ES-I3 (cell line): ENCODE data around the gene ST8SIA1.
A peak's percentile ranks its signal among the peaks of the same experiment; 100 is the strongest.

Source experiments
- H3K36me3 ChIP-seq: 2 replicates; pipeline ENCODE4 v1.6.1; 2013; ENCODE audit warnings: mild to moderate bottlenecking, low read length, control low read depth, moderate library complexity; ENCODE audit not compliant: insufficient read depth
- H3K4me1 ChIP-seq: 2 replicates; pipeline ENCODE4 v1.6.1; 2013; ENCODE audit warnings: mild to moderate bottlenecking, control low read depth, low read length; ENCODE audit not compliant: insufficient read depth
- H3K9ac ChIP-seq: 2 replicates; pipeline ENCODE4 v1.6.1; 2013; ENCODE audit warnings: low read depth, mild to moderate bottlenecking, low read length, moderate library complexity
- H3K9me3 ChIP-seq: 2 replicates; pipeline ENCODE4 v1.6.1; 2013; ENCODE audit warnings: mild to moderate bottlenecking, low read length, moderate library complexity; ENCODE audit not compliant: control insufficient read depth, insufficient read depth

The ST8SIA1 gene

DNA sequence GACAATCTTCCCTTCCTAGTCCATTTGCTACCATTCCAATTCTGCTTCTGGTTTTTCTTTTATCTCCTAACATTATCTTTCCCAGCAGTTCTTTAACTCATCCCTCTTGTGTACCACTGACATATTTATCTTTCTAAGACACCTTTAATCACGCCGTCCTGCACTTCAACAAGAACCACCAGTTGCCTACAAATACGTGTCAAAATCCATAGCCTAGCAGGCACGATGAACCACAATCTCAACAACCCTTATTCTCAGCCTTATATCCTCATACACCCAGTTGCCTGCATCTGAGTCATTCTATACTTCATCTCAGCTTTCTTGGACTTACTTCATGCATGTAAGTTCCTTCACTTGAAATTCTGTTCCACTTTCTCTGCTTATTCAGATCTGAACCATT is 16.4 kb upstream of the ST8SIA1 start:
- Histone ChIP-seq H3K36me3 (no peaks in the 10 kb centered on the region), H3K9ac (no peak overlapping the region), H3K9me3 (no peaks in the 10 kb centered on the region), H3K4me1 (no peaks in the 10 kb centered on the region)

DNA sequence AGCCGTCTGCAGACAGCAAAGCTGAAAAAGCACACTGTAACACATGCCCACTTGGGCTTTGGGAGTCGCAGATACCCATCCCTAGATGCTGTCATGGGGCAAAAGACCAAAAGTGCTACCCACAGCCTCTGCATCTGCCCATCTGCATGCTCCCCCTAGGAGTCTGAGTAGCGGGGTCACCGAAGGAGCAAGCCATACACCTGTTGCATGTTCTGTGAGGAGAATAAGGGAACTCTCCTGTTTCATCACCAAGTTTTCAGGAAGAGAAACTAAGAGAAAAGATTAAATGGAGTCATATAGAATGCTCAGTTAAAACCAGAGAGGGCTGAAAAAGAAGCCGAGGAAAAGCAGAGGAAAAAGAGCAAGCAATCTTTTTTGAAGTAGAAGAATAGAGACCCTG is 13.7 kb upstream of the ST8SIA1 start:
- no peak overlapping the region for H3K9ac ChIP-seq
- no peaks in the 10 kb centered on the region for H3K9me3 ChIP-seq
- H3K4me1 ChIP-seq: no peaks in the 10 kb centered on the region
- no peaks in the 10 kb centered on the region for H3K36me3 ChIP-seq

DNA sequence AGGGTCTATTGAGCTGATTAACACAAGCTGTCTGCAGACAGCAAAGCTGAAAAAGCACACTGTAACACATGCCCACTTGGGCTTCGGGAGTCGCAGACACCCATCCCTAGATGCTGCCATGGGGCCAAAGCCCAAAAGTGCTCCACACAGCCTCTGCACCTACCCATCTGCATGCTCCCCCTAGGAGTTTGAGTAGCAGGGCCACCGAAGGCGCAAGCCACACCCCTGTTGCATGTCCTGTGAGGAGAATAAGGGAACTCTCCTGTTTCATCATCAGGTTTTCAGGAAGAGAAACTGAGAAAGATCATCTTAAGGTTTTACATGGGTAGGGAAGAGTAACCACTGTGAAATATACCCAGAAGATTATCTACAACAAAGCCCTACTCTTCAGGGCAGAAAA is 5.6 kb upstream of the ST8SIA1 start:
- Histone ChIP-seq H3K9me3 (no peaks in the 10 kb centered on the region), H3K9ac (no peak overlapping the region), H3K4me1 (no peaks in the 10 kb centered on the region), H3K36me3 (no peaks in the 10 kb centered on the region)

DNA sequence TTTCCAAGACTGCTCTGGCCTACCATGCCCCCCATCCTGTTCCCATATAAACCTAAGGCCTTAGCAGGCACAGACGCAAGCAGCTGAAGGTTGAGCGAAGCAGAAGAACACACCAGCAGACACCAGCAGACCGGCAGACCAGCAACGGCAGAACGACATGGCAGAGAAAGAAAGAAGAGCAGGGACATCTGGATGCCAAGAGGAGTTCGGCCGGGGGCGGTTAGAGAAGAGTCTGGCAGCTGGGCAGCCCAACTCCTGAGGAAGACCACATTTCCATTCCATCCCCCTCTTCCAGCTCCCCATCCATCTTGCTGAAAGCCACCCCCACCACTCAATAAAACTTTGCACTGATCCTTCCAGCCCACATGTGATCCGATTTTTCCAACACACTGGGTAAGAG is 5.2 kb upstream of the ST8SIA1 start:
- no peaks in the 10 kb centered on the region for H3K36me3 ChIP-seq
- no peaks in the 10 kb centered on the region for H3K4me1 ChIP-seq
- H3K9ac ChIP-seq: no peak overlapping the region
- no peaks in the 10 kb centered on the region for H3K9me3 ChIP-seq

DNA sequence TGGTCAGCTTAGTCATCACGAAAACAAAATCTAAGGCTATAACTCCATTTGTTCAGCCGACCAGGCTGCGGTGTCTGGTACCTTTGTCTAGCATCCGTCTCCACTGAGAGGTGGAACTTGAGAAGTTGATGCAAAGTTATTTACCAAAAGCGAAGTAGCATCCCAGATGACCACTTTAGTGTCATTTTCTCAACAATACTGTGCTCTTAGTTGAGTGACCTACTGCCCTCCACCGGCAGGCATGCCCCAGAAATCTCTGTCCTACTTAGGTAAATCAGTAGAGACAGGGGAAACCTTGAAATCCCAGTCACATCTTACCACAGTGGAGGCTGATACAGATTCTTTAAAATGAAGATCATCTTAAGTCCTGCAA is 1.3 kb upstream of the ST8SIA1 start:
- Histone ChIP-seq H3K9ac (peak overlapping the region; percentile 64; the same call in 1 of the 2 replicates), H3K9me3 (no peaks in the 10 kb centered on the region), H3K4me1 (no peaks in the 10 kb centered on the region), H3K36me3 (no peaks in the 10 kb centered on the region)

DNA sequence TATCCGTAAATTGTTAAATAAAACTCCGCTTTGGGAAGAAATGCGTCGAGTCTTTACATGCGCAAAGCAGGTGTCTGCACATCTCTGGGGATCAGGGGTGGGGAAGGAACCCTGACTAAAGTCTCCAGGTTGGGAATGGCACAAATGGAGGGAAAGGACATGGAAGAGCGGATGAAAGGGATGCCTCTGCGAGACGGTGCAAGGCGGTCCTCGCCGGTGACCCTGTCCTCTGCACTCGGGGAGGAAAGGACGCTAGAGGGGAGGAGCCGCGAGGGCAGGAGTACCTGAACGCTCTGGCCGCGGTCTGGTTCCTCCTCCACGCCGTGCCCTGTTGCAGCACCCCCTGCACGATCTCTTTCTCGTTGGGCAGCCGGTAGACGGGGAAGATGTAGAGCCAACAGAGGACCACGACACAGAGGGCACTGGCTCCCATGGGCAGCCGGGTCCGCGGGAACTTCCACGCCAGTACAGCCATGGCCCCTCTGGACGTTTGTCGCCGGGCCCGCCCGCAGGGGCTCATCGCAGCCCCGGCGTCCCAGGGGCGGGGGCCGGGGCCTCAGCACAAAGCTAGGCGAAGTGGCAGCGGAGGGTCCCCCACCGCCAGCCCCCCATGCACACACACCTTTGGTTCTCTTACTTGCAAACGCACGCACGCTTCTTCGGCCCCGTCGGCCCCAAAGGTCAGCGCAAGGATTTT is 646 bp downstream of the ST8SIA1 start:
- H3K4me1 ChIP-seq: no peaks in the 10 kb centered on the region
- no peaks in the 10 kb centered on the region for H3K36me3 ChIP-seq
- H3K9me3 ChIP-seq: no peaks in the 10 kb centered on the region
- peak overlapping the region; percentile 64 for H3K9ac ChIP-seq

DNA sequence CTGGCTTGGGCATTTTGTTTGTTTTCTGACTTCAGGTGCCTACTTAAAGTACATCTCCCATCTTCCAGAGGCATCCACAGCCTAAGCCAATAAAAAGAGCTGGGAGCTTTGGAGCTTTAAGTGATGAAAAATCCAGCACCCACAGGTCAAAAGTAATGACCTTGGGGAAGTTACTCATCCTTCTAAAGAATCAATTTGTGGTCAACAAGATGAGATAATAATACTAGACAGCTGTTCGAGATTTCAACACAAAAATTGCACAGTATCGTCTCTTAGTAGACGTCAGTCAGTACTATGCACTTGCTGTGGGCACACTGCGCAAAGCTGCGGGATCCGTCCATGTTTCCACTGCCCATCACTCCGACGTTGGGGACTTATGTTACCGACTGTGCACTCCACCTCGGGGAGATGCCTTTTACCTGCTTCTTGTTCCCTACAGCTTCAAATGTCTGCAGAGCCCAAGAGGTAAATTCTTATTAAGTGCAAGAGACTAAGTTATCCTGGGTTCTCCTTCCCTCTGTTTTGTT is 1.3 kb downstream of the ST8SIA1 start:
- H3K36me3 ChIP-seq: no peaks in the 10 kb centered on the region
- H3K9ac ChIP-seq: peak overlapping the region; percentile 64
- H3K9me3 ChIP-seq: no peaks in the 10 kb centered on the region
- no peaks in the 10 kb centered on the region for H3K4me1 ChIP-seq

DNA sequence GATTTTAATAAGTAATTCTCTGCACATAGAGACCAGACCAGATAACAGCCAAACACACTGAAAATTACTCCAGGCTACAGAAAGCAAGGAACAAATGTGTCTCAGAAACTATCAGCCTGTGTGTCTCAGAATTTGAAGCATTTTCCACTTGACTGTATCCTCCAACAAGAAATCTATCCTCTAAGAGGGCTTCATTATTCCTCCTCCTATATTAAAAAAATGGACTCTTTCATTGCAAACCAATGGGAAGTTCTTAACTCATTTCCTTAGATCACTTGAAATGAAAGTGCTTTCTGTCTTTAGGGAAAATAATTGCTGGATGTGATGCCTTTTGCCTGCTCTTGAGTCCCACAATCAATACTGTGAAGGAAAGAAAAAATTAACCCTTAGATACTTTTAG is 2.3 kb downstream of the ST8SIA1 start:
- Histone ChIP-seq H3K36me3 (no peaks in the 10 kb centered on the region), H3K9me3 (no peaks in the 10 kb centered on the region), H3K9ac (no peak overlapping the region), H3K4me1 (no peaks in the 10 kb centered on the region)

DNA sequence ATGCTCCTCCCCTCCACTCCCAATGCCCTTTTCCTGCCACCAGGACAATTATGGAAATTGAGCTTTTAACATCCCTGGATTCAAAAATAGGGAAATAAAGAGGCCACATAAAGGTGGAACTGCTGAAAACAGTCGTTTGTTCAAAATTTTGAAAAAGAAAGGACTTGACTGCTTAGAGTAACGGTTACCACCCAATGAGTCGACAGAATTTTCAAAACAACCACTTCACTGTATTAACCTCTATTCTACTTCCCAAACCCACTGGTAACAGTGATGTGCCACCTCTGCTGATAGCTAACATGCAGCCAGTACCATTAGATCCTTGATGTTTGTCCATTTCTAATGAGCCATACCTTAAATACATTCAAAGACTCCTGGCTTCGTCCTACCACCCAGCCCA is 4.9 kb downstream of the ST8SIA1 start:
- Histone ChIP-seq H3K36me3 (no peaks in the 10 kb centered on the region), H3K4me1 (no peaks in the 10 kb centered on the region), H3K9ac (no peak overlapping the region), H3K9me3 (no peaks in the 10 kb centered on the region)

DNA sequence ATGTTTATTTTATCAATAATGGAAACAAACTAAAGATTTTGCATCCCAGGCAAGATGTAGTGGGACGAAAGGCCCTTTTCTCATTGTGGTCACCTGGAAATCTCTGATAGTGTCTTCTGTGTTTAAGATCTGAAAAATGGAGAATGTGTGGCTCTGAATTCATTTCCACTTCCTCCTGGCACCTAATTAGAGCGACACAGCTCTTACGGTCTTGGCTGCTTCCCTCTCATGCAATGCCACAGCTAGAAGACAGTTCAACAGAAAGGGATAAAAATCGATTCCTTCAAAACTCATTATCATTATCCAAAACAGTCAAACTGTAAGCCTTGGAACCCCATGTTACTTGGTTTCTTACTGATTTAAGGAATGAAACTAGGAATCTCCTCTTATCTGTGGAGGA is 9.3 kb downstream of the ST8SIA1 start:
- Histone ChIP-seq H3K9ac (no peak overlapping the region), H3K9me3 (no peaks in the 10 kb centered on the region), H3K36me3 (no peaks in the 10 kb centered on the region), H3K4me1 (peaks cover 9% of the 10 kb centered on the region)

DNA sequence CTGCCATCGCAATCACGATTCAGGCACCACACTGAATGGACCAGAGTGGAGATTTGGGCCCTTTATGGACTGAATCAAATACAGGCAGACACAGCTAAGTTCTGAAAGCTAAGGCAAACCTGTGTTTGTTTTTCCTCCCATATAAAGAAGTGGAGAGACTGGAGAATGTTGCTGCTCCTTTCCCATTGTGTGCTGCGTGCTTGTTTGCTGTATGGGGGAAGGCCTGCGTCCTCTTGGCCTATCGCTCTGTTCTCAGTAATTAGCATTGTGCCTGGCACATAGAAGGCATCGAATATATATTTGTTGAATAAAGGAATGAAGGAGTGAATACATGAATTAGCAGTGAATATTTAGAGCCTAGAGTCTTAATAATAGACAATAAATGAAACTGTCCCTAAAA is 12.4 kb downstream of the ST8SIA1 start:
- H3K36me3 ChIP-seq: no peaks in the 10 kb centered on the region
- H3K4me1 ChIP-seq: peaks cover 15% of the 10 kb centered on the region
- no peak overlapping the region for H3K9ac ChIP-seq
- no peaks in the 10 kb centered on the region for H3K9me3 ChIP-seq

DNA sequence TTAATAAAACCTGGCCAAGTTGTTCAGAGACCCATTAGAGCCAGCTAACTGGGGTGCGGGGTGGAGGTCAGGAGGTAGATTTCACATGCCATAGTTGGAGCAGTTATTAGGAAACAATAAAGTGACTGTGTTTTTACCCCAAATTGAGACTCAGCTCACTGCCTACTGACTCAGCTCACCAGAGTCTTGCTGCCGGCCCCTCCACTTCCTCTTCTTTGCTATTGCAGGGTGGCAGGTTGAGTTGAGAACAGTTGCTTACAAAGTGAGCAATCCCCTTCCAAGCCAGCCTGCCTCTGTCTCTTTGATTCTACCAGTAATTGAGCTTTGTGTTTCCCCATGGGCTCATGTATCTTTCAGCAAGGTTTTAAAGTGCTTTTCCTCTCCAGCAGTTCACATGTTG is 12.9 kb downstream of the ST8SIA1 start:
- Histone ChIP-seq H3K9me3 (no peaks in the 10 kb centered on the region), H3K4me1 (peaks cover 15% of the 10 kb centered on the region), H3K9ac (no peak overlapping the region; the same call in 1 of the 2 replicates), H3K36me3 (no peaks in the 10 kb centered on the region)

DNA sequence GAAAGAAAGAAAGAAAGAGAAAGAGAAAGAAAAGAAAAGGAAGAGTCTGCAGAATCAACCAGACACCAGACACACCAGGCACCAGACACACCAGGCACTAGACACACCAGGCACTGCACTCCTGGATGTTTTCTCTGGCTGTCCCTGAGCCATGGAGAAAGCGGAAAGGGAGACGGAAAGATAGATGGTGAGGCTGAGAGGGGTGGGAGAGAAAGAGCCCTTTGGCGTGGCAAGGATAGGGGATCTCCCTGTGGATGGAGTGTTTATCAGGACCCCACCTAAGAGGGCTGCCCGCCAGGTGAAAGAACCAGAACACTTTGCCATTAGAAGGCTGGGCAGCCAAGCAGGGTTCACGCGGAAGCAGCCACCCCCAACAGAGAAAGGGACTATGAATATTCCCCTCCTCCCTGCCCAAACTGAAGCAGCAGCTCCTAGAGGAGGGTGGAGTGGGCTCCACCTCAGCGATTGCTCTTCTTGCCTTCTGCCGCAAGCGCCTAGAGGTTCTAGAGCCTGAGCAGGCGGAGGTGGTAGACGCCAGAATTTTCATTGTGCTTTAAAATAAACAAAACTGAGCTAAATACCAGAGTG is 13.4 kb downstream of the ST8SIA1 start:
- no peaks in the 10 kb centered on the region for H3K9me3 ChIP-seq
- H3K9ac ChIP-seq: no peak overlapping the region; the same call in 1 of the 2 replicates
- H3K4me1 ChIP-seq: peaks cover 15% of the 10 kb centered on the region
- H3K36me3 ChIP-seq: no peaks in the 10 kb centered on the region

DNA sequence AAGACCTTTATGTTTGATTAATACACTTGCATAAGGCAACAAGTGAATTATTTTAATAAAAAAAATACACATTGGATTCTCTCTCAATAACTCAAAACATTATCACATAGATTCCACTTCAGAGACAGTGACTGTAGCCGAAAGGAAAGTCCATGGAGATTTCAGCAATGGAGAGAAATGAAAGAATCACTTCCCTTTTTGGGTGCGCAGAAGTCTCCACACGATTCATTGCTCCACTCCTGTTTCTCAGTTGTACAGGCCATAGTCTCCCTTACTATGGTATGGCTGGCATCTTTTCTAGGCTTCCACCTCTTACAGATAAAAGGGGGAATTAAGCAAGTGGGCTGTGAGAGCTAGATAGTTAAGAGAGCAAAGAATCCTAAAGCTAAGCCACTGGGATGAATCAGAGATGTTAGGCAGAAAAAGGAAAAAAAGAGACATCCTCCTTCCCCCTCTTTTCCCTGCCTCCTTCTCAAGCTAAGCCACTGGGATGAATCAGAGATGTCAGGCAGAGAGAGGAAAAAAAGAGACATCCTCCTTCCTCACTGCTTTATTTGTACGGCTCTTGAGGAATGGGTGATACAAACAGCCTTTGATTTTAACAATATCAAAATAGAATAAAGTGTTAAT is 16.3 kb downstream of the ST8SIA1 start:
- no peaks in the 10 kb centered on the region for H3K36me3 ChIP-seq
- H3K9ac ChIP-seq: no peak overlapping the region
- H3K9me3 ChIP-seq: no peaks in the 10 kb centered on the region
- peaks cover 15% of the 10 kb centered on the region for H3K4me1 ChIP-seq

DNA sequence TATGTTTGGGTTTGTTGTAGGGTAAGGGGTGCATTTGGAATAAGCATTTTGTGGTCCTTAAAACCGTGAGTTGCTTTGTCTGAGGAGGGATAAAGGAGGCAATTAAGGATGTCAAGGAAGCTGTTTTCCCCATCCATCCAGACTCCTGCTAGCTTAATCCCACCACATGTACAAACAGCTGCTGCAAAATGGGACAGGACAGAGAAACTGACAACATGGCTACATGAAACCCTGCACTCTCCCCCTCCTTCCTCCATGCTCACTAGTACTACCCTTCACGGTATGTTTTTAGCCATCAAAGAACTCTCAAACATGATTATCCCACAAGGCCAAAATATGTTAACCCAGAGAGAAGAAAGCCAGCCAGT is 20.6 kb downstream of the ST8SIA1 start:
- Histone ChIP-seq H3K36me3 (no peaks in the 10 kb centered on the region; the same call in 1 of the 2 replicates), H3K9me3 (no peaks in the 10 kb centered on the region), H3K9ac (no peak overlapping the region), H3K4me1 (peaks cover 5% of the 10 kb centered on the region; the same call in 1 of the 2 replicates)
